ENCODE measurements around the gene TSPO2. TPM values are rescaled to one million over a fixed set of nuclear protein-coding genes. Genes with fewer than 3 reads are reported as not detected.
A peak's percentile ranks its signal among the peaks of the same experiment; 100 is the strongest.

TSPO2 gene
- total RNA-seq, 1 experiment from 2014 or later: not detected

GRCh38 chr6:41066867-41067304 is 24.6 kb downstream of the TSPO2 start:
- BruUV-seq (replicated peaks): no TSS peak
- TF ChIP-seq CTCF (conservative IDR thresholded peaks at IDR 0.05; ENCODE audit: low read depth, low read length) (peak; percentile 90), EZH2phosphoT487 (IDR thresholded peaks at IDR 0.05; ENCODE audit: borderline replicate concordance, low read length) (no peak)
- Histone ChIP-seq H3K9me2 (replicated peaks; ENCODE audit: low read length) (no peaks in the 10 kb centered on the region), H4K20me1 (ENCODE audit: low read length) (no peaks in the 10 kb centered on the region), H2AFZ (ENCODE audit: low read length) (0 out of 2 replicates have a peak overlapping the region, but pooled peaks have one; percentile 15), H3K27ac (ENCODE audit: low read length) (no peak overlapping the region), H3K36me3 (ENCODE audit: low read depth, low read length) (peaks cover 3% of the 10 kb centered on the region; the same call in 1 of the 2 replicates), H3K4me1 (ENCODE audit: insufficient read depth, low read length) (peaks cover 10% of the 10 kb centered on the region), H3K27me3 (ENCODE audit: low read length) (no peaks in the 10 kb centered on the region), H3K9me3 (ENCODE audit: low read length) (no peaks in the 10 kb centered on the region), H3K4me2 (ENCODE audit: low read length) (no peak overlapping the region), H3K4me3 (ENCODE audit: low read length) (no peak overlapping the region), H3K79me2 (ENCODE audit: low read length) (peaks cover 13% of the 10 kb centered on the region), H3K9ac (ENCODE audit: low read length) (no peak overlapping the region), H3F3A (ENCODE audit: low read length, unreplicated experiment) (no peaks in the 10 kb centered on the region)
- DNase-seq (peak; percentile 81), ATAC-seq (peak; percentile 23)
- ChIA-PET POLR2A (ENCODE audit: unreplicated experiment) (no interaction called here), CTCF (no interaction called here)
- intact Hi-C loops (cut with micrococcal nuclease): loop anchor here (1.0 to 2.0 kb wide), 3 partner anchors 38 to 172 kb away; no protein-coding TSS in a partner anchor

GRCh38 chr6:41071501-41071922 is 29.2 kb downstream of the TSPO2 start:
- no peaks in the 10 kb centered on the region for H3K9me3 ChIP-seq (ENCODE audit: low read length)
- no peaks in the 10 kb centered on the region for H3K9me2 ChIP-seq (replicated peaks; ENCODE audit: low read length)
- ChIA-PET POLR2A (ENCODE audit: unreplicated experiment) (interaction anchor here (0.6 to 0.7 kb wide), 2 partner anchors 36 to 113 kb away, joined by 4 to 6 read pairs; no protein-coding TSS in a partner anchor), CTCF (no interaction called here)
- no peaks in the 10 kb centered on the region for H3K27me3 ChIP-seq (ENCODE audit: low read length)
- TF ChIP-seq CTCF (conservative IDR thresholded peaks at IDR 0.05; ENCODE audit: low read depth, low read length): no peak
- no peak for TF ChIP-seq EZH2phosphoT487 (IDR thresholded peaks at IDR 0.05; ENCODE audit: borderline replicate concordance, low read length)
- no peak for TF ChIP-seq EZH2 (IDR thresholded peaks at IDR 0.05; ENCODE audit: low read length, unreplicated experiment)
- H3K4me2 ChIP-seq (ENCODE audit: low read length): peak overlapping the region; percentile 92
- peak overlapping the region; percentile 96 for H3K27ac ChIP-seq (ENCODE audit: low read length)
- H3K36me3 ChIP-seq (ENCODE audit: low read depth, low read length): no peaks in the 10 kb centered on the region; the same call in 1 of the 2 replicates
- peaks cover 25% of the 10 kb centered on the region for H4K20me1 ChIP-seq (ENCODE audit: low read length)
- DNase-seq: peak; percentile 82
- H2AFZ ChIP-seq (ENCODE audit: low read length): peak overlapping the region; percentile 90
- ATAC-seq: no peak
- peaks cover 47% of the 10 kb centered on the region for H3K79me2 ChIP-seq (ENCODE audit: low read length)
- no peaks in the 10 kb centered on the region for H3F3A ChIP-seq (ENCODE audit: low read length, unreplicated experiment)
- peaks cover 36% of the 10 kb centered on the region for H3K4me1 ChIP-seq (ENCODE audit: insufficient read depth, low read length)
- peak overlapping the region; percentile 72 for H3K4me3 ChIP-seq (ENCODE audit: low read length)
- TSS peak; percentile 65 for BruUV-seq (replicated peaks)
- peak overlapping the region; percentile 98 for H3K9ac ChIP-seq (ENCODE audit: low read length)
- intact Hi-C loops (cut with micrococcal nuclease): loop anchor here (1.0 to 5.0 kb wide), 2 partner anchors 65 to 246 kb away; no protein-coding TSS in a partner anchor

All from PC-3 (cell line).